ENCODE measurements around the gene NFKB2.

The NFKB2 gene

GRCh38 chr10:102395400-102396316, at the start of gene NFKB2:
TSS of gene NFKB2 (plus strand) at chr10:102395705. CDS start at chr10:102395960, 255 bp downstream.
- peak; percentile 53 for DNase-seq

DNA sequence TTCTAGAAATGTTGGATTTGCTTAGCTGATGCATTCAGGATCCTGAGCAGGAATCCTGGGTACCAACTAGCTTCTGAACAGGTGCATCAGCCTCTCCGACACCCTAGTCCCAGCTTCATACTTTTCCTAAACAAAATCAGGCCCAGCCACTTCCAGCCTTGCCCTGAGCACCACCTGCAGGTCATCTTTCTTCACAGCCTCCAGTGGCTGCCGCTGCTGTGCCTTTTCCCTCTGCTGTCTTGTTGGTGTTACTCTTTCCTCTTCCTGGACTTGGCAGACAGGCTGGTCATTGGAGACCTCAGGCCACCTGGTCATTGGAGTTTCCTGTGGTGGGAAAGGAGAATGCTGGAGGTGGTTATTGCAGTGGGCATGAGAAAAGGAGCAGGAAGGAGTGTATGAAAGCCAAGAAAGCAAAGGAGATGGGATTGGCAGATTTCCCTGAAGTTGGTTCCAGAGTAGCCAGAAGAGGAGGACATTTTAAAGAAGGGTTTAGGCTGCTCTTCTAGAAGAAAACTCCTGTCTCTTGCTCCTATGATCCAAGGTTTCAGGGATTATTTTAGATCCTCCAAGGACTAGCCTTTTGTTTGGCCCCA, 48.2 kb upstream of the NFKB2 start:
- peak; percentile 6 for DNase-seq

DNA sequence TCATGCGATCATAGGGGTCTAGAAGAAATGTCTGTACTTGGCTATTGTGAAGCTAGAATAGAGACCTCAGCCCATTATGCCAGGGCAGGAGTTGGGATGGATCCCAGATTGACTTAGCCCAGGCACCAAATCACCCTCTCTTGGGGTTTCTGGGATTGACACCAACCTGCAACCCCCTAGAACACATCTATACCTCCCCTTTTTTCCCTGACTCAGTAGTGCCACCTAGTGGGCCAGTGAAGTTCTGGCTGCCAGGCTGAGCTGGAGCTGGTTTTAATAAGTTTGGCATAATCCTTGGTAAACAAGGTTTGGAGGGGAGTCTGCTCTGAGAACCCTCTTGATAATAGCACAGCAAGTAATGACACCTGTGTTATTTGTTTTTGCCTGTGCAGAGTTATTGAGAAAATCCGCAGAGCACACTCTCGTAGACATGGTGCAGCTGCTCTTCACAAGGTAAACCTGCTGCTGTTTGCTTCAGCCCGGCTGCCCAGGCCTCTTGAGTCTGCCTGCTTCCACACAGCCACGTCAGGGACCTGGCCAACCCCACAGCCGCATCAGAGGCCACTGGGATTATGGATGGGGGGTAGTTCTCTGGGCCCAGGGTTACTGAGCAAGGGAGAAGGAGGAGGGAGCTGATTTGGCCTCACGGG, 43.3 kb upstream of the NFKB2 start:
- peak; percentile 49 for DNase-seq

GRCh38 chr10:102354451-102354850, 41.1 kb upstream of the NFKB2 start:
- DNase-seq = no peak

GRCh38 chr10:102358712-102359382, 36.7 kb upstream of the NFKB2 start:
- no peak for DNase-seq

DNA sequence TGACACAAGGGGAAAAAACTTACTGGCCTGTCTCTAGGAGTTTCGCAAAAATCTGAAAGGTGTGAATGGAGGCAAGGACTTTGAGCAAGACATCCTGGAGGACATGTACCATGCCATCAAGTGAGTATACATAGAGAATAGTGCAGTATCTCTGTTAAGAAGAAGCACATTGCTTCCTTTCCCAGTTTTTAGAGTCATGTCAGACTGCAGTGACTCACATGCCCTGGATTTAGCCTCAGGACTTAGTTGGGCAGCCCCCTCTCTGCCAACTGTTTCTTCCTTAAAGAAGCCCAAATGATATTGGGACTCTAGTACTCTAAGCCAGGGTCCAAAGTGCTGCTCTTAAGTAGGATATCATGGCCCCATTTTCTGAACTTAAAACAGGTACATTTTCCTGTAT, 28.1 kb upstream of the NFKB2 start:
- DNase-seq = no peak

DNA sequence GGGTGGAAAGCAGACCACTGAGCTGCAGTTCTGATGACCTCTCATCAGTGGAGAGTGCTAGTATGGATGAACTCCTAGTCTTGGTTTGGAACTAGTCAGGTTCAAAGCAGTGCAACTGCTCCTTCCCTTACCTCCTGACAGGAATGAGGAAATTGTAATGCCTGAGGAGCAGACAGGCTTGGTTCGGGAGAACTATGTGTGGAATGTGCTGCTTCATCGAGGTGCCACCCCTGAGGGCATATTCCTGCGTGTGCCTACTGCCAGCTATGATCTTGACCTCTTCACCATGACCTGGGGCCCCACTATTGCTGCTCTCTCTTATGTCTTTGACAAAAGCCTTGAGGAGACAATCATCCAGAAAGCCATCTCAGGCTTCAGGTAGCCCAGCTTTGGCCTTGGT, 27.4 kb upstream of the NFKB2 start:
- DNase-seq = no peak

- DNase-seq = no peak
Measured at GRCh38 chr10:102371295-102371694, 24.2 kb upstream of the NFKB2 start.

DNA sequence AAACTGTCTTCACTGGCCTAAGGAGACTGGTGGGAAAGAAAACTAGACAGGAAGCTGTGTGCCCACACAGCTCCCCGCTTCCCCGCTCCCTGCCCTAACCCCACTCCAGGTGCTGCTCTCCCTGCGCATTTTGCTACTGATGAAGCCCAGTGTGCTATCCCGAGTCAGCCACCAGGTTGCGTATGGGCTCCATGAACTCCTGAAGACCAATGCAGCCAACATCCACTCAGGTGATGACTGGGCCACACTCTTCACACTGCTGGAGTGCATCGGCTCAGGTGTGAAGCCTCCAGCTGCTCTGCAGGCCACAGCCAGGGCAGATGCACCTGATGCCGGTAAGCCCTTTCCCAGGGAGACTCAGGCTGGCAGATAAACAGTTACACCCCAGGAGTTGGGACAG, 20.3 kb upstream of the NFKB2 start:
- no peak for DNase-seq

DNA sequence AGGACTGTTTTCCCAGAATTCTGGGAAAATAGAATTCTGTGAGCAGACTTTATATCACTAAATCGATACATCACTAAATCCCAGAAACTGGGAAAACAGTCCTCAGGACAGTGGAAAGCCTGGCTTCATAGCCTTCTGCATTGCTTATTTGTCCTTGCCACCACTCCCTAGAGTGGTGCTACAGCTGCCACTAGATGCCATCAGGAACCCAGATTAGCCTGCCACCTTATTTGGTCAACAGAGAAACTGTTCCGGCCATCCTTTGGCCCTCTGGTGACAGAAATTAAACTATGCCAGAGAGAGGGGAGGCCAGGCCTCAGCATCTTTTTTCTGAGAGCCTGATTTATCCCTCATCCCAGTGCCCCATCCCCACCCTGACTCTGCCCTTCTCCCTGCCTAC, 19.6 kb upstream of the NFKB2 start:
- DNase-seq = no peak

GRCh38 chr10:102376901-102377300, 18.6 kb upstream of the NFKB2 start:
- no peak for DNase-seq

GRCh38 chr10:102379383-102379782, 16.1 kb upstream of the NFKB2 start:
- DNase-seq = no peak

GRCh38 chr10:102381983-102382382, 13.5 kb upstream of the NFKB2 start:
- no peak for DNase-seq

- no peak for DNase-seq
Measured at GRCh38 chr10:102382871-102383270, 12.6 kb upstream of the NFKB2 start.

DNA sequence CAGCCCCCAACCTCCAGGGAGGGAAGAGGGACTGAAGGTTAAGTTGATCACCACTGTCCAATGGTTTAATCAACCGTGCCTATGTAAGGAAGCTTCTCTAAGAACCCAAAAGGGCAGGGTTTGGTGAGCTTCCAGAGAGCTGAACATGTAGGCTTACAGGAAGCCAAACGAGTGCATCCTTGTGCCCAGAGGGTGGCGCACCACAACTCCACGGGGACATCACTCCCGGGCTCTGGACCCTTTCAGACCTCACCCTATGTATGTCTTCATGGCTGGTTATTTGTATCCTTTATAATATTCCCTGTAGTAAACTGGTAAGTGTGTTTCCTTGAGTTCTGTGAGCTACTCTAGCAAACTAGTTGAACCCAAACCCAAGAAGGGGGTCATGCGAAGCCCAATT, 11.5 kb upstream of the NFKB2 start:
- DNase-seq = no peak

DNA sequence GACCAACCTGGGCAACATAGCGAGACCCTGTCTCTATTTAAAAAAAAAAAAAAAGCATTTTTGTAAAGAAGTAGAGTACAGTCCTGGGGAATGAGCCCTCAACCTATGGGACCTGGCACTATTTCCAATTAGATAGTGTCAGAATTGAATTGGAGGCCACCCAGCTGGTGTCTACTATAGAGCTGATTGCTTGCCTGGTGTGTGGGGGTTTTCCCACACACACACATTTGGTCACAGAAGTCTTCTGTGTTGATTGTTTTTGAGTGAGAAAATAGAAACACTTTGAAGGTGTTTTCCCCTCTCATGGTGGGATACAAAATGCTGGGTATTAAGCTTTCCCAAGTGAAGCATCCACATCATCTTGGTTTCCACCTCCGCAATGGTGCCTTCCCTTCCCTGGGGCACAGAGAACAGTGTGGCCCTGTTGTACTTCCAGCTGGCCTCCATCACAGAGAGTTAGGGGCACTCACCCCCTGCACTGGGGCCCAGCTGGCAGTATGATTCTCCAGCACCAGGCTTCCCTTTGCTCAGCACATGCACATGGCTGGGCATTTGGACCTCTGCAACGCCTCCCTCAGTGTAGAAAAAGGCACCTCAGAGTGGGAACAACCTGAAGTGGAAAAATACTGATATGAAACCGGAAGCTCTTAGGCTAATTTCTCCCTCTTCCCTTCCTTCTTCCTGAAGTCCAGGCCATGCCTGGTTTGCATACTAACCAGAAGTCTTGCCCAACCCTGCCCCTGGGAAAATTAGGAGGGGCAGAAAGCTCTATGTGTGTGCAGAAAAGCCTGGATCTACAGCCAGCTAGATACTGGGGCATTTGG, 10.7 kb upstream of the NFKB2 start:
- DNase-seq = no peak

DNA sequence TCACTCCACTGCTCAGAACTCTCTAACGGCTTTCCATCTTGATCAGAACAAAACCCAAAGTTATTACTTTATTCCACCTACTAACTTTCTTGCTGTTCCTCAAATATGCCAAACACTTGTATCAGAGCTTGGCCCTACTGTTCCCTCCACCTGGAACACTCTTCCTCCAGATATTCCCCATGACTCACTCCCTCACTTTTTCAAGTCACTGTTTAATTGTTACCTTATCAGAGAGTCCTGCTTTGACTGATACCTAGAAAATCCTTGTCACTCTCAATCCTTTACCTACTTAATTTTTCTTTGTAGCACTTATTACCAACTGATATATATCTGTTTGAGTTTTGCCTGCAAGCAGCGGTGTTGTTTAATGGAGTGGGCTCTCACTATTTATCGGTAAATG, 5.6 kb upstream of the NFKB2 start:
- DNase-seq = no peak

DNA sequence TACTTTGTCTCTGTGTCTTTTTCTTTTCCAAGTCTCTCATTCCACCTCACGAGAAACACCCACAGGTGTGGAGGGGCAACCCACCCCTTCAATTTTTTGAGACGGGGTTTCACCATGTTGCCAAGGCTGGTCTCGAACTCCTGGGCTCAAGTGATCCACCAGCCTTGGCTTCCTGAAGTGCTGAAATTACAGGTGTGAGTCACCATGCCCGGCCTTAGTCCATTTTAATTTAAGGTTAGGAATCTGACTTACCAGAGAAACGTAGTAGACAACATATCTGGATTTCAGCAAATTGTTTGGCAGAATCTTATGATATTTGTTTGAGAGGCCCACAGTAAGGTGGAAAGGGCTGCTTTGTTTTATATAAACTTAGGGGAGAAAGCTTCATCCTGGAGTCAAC, 3.2 kb upstream of the NFKB2 start:
- no peak for DNase-seq

GRCh38 chr10:102393411-102394078, 2.0 kb upstream of the NFKB2 start:
- DNase-seq = no peak

- DNase-seq = peak; percentile 70
Measured at GRCh38 chr10:102394079-102394800, 1.3 kb upstream of the NFKB2 start.

DNA sequence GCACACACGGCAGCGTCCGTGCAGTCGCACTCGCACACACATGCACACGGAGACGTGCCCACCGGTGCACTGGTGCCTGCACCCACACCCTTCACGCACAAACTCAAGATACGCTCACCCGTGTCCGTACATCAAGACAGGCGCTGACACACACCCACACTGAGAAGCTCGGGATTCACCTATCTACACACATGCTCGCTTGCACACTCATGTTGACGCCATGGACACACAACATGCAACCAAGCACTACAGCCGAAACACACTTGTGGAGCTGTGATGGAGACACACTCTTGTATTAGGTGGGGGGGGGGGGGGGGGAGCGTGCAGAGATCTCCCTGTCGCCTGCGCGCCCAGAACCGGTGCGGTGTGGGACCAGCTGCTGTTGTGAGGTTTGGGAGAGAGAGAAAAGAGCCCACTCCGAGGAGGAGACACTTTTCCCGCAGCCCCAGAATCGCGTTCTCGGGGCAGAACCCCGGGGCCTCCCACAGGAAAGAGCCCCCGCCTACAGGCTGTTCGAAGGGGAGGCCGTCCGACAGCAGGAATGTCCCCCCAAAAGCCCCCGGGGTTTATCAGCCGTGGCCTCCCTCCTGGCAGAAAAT, 605 bp upstream of the NFKB2 start:
- DNase-seq = no peak
